HG03097 (cell line): ENCODE data around the gene CHMP6.

Experiments
- ATAC-seq: cut with Tn5 transposase; IDR thresholded peaks from one replicate; pipeline ENCODE4 v1.9.1; 2021; ENCODE audit not compliant: unreplicated experiment, low FRiP score

The CHMP6 gene

GRCh38 chr17:81040791-81041337 lies 49.2 kb downstream of the CHMP6 start:
- no peak for ATAC-seq

GRCh38 chr17:81042606-81043005 lies 51.0 kb downstream of the CHMP6 start:
- no peak for ATAC-seq

DNA sequence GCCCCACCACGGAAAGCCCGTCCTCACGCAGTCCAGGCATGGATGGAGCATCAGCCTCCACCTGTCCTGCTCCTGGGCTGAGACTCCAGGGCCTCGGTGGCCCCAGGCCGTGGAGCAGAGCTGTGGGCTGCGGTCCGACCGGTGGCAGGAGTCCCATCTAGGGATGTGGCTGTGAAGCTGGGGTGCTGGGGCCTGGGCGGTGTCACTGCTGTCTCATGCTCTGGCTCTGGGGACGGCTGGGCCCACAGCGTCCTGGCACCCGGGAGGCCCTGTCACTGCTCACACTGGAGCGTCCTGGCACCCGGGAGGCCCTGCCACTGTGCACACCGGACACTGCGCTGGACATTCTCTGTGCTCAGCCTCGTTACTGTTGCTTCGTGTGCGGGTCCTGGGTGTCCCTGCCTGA lies 51.7 kb downstream of the CHMP6 start:
- no peak for ATAC-seq

GRCh38 chr17:81043725-81044427 lies 52.2 kb downstream of the CHMP6 start:
- no peak for ATAC-seq

GRCh38 chr17:81044428-81044763 lies 52.8 kb downstream of the CHMP6 start:
- ATAC-seq = no peak

DNA sequence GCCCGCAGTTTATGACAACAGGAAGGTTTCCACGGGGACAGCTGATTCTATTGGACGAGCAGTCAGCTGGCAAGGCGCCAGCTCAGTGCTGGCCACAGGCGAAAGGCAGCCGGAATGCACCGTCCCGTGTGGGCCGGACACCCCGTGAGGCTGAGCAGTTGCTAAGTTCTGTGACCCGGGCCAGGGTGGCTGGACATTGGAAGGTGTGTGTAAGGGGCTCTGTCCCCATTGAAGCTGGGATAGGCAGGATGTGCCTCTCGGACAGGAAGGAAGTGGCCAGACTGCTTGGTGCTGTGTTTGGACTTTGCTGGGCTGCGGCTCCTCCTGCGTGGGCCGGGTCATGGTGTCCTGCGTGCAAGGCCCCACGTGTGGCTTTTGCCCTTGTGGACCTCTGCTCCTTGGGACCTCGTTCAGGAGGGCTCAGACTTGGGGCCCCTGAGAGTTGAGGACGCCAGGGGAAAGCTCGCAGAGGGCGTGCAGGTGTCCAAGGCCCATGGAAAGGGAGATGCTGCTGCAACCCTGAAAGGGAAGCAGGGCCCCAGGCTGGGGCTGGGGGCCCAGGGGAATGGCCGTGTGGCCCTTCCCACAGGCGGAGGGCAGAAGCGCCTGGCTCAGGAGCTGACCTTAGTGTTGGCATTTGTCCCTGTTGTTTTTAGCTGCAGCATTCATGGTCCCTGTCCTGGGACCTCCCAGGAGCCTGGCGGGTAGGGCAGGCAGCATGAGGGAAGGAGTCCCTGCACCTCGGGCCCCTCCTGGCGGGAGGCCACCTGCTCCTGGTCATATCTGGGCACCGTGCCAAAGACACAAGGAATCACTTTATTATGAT lies 53.3 kb downstream of the CHMP6 start:
- no peak for ATAC-seq

DNA sequence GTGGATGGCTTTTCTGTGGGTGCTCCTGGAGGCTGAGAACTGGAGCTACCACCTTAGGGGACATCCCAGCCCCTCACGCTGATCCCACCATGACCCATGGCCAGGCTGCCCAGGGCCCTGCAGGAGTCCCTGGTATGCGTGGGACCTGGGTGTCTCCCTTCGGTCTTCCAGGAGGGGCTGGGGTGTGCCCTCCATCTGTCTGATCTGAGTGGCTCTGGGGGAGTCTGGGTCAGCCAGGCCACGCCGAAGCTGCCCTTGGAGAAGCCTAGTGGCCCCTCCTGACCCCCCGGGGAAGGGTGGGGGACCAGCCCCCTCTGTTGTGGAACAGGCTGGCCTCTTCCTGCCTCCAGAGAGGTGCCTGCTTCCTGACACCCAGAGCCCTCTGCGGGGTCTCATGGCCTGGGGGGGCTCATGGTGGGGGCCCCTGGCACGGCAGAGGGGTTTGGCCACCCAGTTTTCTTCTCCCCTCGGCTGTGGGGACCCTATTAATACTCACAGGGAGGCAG lies 54.0 kb downstream of the CHMP6 start:
- ATAC-seq = no peak

DNA sequence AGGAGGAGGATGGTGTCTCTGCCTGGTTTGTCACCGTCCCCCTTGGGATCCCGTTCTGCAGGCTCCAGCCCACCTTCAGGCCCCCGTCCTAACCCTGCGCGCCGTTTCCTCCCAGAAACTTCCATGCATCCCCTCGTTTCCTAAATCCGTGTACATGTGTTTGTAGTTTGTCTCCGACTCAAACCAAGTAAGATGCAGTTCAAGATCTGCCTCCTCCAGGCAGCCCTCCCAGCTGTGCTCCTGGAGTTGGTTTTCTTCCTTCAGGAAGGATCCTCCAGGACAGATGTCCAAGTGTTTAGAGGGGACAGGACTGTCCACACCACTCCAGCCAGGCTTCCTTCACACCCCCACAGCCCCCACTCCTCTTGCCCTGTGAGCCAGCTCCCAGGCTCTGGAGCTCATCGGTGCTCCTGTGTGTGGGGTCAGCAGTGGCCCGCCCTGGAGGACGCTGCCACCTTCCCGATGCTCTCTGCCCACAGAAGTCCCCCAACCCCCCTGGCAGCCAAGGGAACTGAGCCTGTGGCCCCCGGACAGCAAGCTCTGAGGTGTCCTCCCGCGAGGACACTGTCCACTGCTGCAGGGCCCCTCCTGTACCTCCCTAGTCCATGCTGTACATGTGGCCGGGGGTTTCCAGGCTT lies 54.6 kb downstream of the CHMP6 start:
- ATAC-seq = no peak

DNA sequence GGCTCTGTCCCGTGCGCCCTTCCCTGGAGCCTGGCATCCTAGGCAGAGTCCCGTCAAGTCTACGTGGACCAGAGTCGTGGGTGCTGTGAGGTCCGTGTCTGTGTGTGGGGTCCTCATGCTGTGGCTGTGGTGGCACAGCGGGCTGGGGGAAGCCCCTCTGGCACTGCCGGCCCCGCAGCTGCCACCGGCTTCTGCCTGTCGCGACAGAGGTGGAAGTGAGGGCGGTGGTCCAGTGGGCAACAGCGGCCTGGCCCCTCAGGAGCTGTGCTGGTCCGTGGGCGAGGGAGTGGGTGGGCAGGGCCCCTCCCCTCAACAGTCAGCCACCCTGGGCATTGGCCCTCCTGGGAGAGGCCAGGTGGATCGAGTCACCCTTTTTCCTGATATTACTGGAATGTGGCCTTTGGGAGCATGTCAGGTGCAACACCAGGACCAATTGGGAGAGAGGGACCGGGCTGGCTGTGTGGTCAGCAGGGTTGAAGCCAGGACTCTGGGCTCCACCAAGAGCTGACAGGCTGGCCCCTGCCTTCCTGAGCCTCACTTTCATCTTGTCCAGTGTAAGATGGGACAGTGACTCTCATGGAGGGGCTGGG lies 55.2 kb downstream of the CHMP6 start:
- no peak for ATAC-seq

GRCh38 chr17:81048827-81049371 lies 57.3 kb downstream of the CHMP6 start:
- no peak for ATAC-seq

GRCh38 chr17:81049372-81049911 lies 57.8 kb downstream of the CHMP6 start:
- ATAC-seq = no peak
